Measurements from ENCODE around the gene RNF183. TPM values are rescaled to one million over a fixed set of nuclear protein-coding genes. Genes with fewer than 3 reads are reported as not detected.

Gene RNF183
- total and polyA plus RNA-seq, 9 of the 15 experiments (the other 6 are each of a cell fraction or from before 2014, with no cell fraction given), result 0.04 to 2.0 (median 0.16) TPM; not detected in 5

- TF ChIP-seq RBM25 (IDR thresholded peaks at IDR 0.05; ENCODE audit: low read depth, low read length, severe bottlenecking) (peak; percentile 24), FOXA3 (CRISPR knock-in tag; conservative IDR thresholded peaks at IDR 0.05 in 1 of 2, IDR thresholded peaks at IDR 0.05 in 1 of 2) (no peak), HEY1 (CRISPR knock-in tag; IDR thresholded peaks at IDR 0.05; ENCODE audit: borderline replicate concordance) (no peak), NR1H2 (CRISPR knock-in tag; IDR thresholded peaks at IDR 0.05) (no peak), TCF7L2 (IDR thresholded peaks at IDR 0.05; ENCODE audit: low read depth, low read length) (no peak), CBFA2T2 (conservative IDR thresholded peaks at IDR 0.05) (no peak), GATAD2A (IDR thresholded peaks at IDR 0.05) (no peak), C11orf30 (IDR thresholded peaks at IDR 0.05; ENCODE audit: low read depth) (no peak), ZNF561 (CRISPR knock-in tag; conservative IDR thresholded peaks at IDR 0.05) (no peak), TARDBP (IDR thresholded peaks at IDR 0.05) (no peak), BMI1 (IDR thresholded peaks at IDR 0.05; ENCODE audit: low read length) (no peak), FOXK2 (conservative IDR thresholded peaks at IDR 0.05 in 1 of 2, IDR thresholded peaks at IDR 0.05 in 1 of 2; ENCODE audit: low read depth in 2 of 2) (no peak), DIDO1 (tag; IDR thresholded peaks at IDR 0.05; ENCODE audit: low read depth) (no peak), EGR1 (conservative IDR thresholded peaks at IDR 0.05) (peak; percentile 77)
- TF ChIP-seq, protein P1, sequence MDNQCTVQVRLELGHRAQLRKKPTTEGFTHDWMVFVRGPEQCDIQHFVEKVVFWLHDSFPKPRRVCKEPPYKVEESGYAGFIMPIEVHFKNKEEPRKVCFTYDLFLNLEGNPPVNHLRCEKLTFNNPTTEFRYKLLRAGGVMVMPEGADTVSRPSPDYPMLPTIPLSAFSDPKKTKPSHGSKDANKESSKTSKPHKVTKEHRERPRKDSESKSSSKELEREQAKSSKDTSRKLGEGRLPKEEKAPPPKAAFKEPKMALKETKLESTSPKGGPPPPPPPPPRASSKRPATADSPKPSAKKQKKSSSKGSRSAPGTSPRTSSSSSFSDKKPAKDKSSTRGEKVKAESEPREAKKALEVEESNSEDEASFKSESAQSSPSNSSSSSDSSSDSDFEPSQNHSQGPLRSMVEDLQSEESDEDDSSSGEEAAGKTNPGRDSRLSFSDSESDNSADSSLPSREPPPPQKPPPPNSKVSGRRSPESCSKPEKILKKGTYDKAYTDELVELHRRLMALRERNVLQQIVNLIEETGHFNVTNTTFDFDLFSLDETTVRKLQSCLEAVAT (IDR thresholded peaks at IDR 0.05), result no peak
- TF ChIP-seq, protein P2, sequence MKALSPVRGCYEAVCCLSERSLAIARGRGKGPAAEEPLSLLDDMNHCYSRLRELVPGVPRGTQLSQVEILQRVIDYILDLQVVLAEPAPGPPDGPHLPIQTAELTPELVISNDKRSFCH (CRISPR knock-in tag; IDR thresholded peaks at IDR 0.05), result no peak
- TF ChIP-seq, protein P2 (tag; IDR thresholded peaks at IDR 0.05), result no peak
- TF ChIP-seq, protein P3, sequence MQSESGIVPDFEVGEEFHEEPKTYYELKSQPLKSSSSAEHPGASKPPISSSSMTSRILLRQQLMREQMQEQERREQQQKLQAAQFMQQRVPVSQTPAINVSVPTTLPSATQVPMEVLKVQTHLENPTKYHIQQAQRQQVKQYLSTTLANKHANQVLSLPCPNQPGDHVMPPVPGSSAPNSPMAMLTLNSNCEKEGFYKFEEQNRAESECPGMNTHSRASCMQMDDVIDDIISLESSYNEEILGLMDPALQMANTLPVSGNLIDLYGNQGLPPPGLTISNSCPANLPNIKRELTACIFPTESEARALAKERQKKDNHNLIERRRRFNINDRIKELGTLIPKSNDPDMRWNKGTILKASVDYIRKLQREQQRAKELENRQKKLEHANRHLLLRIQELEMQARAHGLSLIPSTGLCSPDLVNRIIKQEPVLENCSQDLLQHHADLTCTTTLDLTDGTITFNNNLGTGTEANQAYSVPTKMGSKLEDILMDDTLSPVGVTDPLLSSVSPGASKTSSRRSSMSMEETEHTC (IDR thresholded peaks at IDR 0.05), result no peak
- TF ChIP-seq, protein P4, sequence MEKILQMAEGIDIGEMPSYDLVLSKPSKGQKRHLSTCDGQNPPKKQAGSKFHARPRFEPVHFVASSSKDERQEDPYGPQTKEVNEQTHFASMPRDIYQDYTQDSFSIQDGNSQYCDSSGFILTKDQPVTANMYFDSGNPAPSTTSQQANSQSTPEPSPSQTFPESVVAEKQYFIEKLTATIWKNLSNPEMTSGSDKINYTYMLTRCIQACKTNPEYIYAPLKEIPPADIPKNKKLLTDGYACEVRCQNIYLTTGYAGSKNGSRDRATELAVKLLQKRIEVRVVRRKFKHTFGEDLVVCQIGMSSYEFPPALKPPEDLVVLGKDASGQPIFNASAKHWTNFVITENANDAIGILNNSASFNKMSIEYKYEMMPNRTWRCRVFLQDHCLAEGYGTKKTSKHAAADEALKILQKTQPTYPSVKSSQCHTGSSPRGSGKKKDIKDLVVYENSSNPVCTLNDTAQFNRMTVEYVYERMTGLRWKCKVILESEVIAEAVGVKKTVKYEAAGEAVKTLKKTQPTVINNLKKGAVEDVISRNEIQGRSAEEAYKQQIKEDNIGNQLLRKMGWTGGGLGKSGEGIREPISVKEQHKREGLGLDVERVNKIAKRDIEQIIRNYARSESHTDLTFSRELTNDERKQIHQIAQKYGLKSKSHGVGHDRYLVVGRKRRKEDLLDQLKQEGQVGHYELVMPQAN (IDR thresholded peaks at IDR 0.05; ENCODE audit: borderline replicate concordance), result no peak
Observed at GRCh38 chr9:113302792-113303418, at the start of gene RNF183 (continued).
